Lower leg skin (tissue), 4 donors: Measurements from ENCODE around the gene TMEM259. TPM values are rescaled to one million over a fixed set of nuclear protein-coding genes. Genes with fewer than 3 reads are reported as not detected.

Experiments used
- DNase-seq, 2 donors: peaks; one replicate each; pipeline ENCODE4 v3.0.0-alpha.2; 2019; ENCODE audit warnings: low spot score in 2 of 2
- H3K4me3 ChIP-seq: fragments of 200-600 bp; sonication (generic); 2 replicates; pipeline ENCODE4 v1.5.1; 2017; ENCODE audit warnings: mild to moderate bottlenecking, low read depth; ENCODE audit not compliant: poor library complexity, severe bottlenecking
- POLR2A ChIP-seq, 2 donors: fragments of 450-650 bp; IDR thresholded peaks; one replicate each; pipeline ENCODE4 v1.6.1; 2016 to 2017; ENCODE audit warnings: antibody characterized with exemption in 2 of 2, mild to moderate bottlenecking in 1 of 2, moderate library complexity in 1 of 2
- WGBS, 2 donors: methylation state at CpG; one replicate each; pipeline ENCODE4 v1.1.5; 2018; 5-methylcytosine and 5-hydroxymethylcytosine counted together
- intact Hi-C: fragments of 100-400 bp; cut with DNase I; formaldehyde crosslinking; loops from one replicate; pipeline ENCODE4 v1.15.0; 2023; ENCODE audit warnings: low total_unique reads
- total RNA-seq, 4 donors: library from RNA; depleted of rRNA; stranded (reverse); fragments of >200 nt; gene quantifications; one replicate each; pipeline ENCODE4 v1.1.0, GENCODE V29; 2016
- TF ChIP-seq, protein P1 (sequence below), 3 donors: fragments of 450-650 bp; IDR thresholded peaks; one replicate each; pipeline ENCODE4 v1.5.1; 2016; ENCODE audit warnings: antibody characterized with exemption in 3 of 3, mild to moderate bottlenecking in 3 of 3, moderate library complexity in 2 of 3

TMEM259 gene
- total RNA-seq, 4 donors from 2014 or later, result 180 to 299 (median 226) TPM

- intact Hi-C loops, result no loop called here
- WGBS, 2 donors, result 71 to 73% methylated on average over 12 to 22 of the region's 22 CpGs
- H3K4me3 ChIP-seq, result no peak overlapping the region
- no peak for DNase-seq
- TF ChIP-seq, protein P1, sequence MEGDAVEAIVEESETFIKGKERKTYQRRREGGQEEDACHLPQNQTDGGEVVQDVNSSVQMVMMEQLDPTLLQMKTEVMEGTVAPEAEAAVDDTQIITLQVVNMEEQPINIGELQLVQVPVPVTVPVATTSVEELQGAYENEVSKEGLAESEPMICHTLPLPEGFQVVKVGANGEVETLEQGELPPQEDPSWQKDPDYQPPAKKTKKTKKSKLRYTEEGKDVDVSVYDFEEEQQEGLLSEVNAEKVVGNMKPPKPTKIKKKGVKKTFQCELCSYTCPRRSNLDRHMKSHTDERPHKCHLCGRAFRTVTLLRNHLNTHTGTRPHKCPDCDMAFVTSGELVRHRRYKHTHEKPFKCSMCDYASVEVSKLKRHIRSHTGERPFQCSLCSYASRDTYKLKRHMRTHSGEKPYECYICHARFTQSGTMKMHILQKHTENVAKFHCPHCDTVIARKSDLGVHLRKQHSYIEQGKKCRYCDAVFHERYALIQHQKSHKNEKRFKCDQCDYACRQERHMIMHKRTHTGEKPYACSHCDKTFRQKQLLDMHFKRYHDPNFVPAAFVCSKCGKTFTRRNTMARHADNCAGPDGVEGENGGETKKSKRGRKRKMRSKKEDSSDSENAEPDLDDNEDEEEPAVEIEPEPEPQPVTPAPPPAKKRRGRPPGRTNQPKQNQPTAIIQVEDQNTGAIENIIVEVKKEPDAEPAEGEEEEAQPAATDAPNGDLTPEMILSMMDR (IDR thresholded peaks at IDR 0.05), result no peak
- TF ChIP-seq POLR2A (IDR thresholded peaks at IDR 0.05), result no peak
Observed at GRCh38 chr19:1037621-1038064, 16.7 kb upstream of the TMEM259 start.

GRCh38 chr19:1035998-1036621, 15.2 kb upstream of the TMEM259 start:
- no peak overlapping the region for H3K4me3 ChIP-seq
- intact Hi-C loops, result no loop called here
- no peak for DNase-seq
- 84 to 89% methylated on average over 18 to 28 of the region's 29 CpGs for WGBS, 2 donors
- TF ChIP-seq, protein P1 (IDR thresholded peaks at IDR 0.05), result no peak
- TF ChIP-seq POLR2A (IDR thresholded peaks at IDR 0.05), result no peak

- H3K4me3 ChIP-seq, result no peak overlapping the region
- DNase-seq, result no peak
- TF ChIP-seq, protein P1 (IDR thresholded peaks at IDR 0.05), result no peak
- no peak for TF ChIP-seq POLR2A (IDR thresholded peaks at IDR 0.05)
- WGBS, 2 donors, result 87 to 90% methylated on average over 19 to 20 of the region's 20 CpGs
- intact Hi-C loops, result no loop called here
Observed at GRCh38 chr19:1032264-1032867, 11.4 kb upstream of the TMEM259 start.

DNA sequence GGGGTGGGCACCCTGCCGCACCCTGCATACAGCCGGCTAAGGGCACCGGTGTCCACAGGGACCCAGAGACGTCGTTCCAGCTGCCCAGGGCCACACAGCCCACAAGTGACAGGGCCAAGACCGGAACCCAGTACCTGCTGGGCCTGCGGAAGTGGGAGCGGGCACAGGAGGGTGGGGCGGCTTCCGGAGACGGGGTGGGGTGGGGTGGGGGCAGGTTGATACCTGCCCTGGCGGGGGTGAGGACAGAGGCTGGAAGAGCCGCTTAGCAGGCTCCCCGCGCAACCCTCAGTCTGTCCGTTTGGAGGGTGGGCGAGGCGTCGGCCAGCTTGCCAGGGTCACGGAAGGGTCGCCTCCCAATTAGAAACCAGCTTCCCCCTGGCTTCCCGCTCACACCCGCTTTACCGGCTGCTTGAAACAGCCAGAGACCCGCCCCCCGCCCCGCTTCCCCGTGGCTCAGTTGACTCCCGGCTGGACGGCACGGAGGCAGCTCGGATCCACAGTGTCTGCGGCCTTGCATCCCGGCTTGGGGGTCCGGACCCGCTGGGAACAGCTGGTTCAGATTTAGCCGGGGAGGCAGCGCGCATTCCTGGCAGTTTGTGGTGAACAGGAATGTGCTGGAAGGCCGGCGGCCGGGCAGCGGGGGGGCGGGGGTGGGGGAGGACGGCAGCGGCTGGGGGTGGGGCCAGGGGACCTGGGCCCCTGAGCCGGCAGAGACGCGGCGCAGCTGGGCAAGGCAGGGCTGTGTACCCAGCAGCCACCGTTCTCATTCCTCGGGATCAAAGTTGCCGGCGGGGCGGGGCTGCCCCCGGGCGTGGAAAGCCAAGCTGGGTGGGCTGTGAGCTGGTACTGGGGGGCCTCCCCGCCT, 7.4 kb upstream of the TMEM259 start:
- TF ChIP-seq, protein P1 (IDR thresholded peaks at IDR 0.05), result no peak
- no peak for TF ChIP-seq POLR2A (IDR thresholded peaks at IDR 0.05)
- 1 to 4% methylated on average over 29 to 47 of the region's 58 CpGs for WGBS, 2 donors
- peak overlapping the region; percentile 73 for H3K4me3 ChIP-seq
- intact Hi-C loops, result no loop called here
- peak in 1 of 2 donors; percentile 95 for DNase-seq

DNA sequence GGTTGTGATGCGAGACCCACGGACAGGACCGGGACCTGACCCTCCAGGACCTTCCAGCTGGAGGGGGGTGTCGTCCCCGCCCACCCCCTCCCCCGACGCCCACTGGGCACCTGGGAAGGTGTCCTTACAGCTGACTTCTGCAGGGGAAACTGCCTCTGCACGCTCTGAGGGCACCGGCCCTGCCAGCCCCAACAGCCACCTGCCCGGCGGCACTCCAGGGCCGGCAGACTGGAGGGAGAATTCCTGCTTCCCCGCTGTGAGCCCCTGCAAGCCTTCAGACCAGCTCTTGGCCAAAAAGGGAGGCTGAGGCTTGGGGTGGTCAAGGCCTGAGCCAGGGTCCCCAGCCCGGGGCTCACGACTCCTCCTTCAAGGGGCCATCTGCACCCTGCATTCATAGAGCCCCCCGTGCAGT, 6.7 kb upstream of the TMEM259 start:
- peak overlapping the region; percentile 73 for H3K4me3 ChIP-seq
- TF ChIP-seq, protein P1 (IDR thresholded peaks at IDR 0.05), result no peak
- no peak for TF ChIP-seq POLR2A (IDR thresholded peaks at IDR 0.05)
- 1 to 2% methylated on average over 10 to 16 of the region's 16 CpGs for WGBS, 2 donors
- DNase-seq, result no peak
- intact Hi-C loops, result no loop called here
